Measurements from ENCODE around the gene CCDC85C. TPM values are rescaled to one million over a fixed set of nuclear protein-coding genes. Genes with fewer than 3 reads are reported as not detected.

Gene CCDC85C
- total and polyA plus RNA-seq, 10 of the 15 experiments (the other 5 are each of a cell fraction or from before 2014, with no cell fraction given), result 0.03 to 3.6 (median 1.1) TPM

DNA sequence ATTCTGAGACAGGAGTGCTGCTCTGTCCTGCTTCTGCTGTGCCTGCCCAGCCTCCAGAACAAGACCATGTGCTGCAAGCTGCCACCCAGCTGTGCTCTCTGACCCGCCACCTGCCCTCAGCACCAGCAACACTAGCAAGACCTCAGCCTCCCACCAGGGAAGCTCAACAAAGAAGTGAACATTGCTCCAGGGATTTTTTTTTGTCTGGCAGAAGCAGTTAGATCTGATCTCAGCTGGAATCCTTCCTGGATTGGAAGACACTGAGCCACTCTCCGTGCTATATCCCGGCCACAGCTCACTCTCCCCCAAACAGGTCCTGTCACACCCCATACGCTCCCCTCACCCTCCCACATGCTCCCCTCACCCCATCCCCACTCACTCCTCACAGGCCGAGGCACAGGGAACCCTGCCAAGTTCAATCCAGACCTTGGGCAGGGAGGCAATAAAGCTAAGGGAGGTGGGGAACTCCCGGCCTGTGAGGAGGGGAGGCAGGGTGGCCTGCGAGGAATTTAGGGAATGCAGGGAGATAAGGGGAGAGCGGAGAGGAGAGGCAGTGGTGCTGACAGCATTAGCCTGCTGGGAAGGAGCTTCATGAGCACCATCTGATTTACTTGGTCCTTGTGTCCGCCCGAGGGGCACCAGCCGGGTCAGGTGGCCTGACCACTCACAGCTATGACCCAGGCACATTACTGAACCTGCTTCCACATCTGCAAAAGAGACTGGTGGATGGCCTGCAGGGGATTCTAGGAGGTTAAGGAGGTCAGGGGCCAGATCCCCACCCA is 29.7 kb downstream of the CCDC85C start:
- WGBS (ENCODE audit: insufficient coverage, insufficient replicate concordance, low lambda C conversion rate, missing lambda C conversion rate), result 20% methylated on average over 11 of the region's 11 CpGs
- H2AFZ ChIP-seq (ENCODE audit: control insufficient read depth, low read depth, low read length), result no peak overlapping the region
- ChIA-PET SMC1A (ENCODE audit: uncharacterized antibody, unreplicated experiment) (interaction anchor here (1.3 kb wide), 1 partner anchor 48 kb away, joined by 4 read pairs; no protein-coding TSS in a partner anchor), RAD21 (ENCODE audit: unreplicated experiment) (no interaction called here), CTCF (interaction anchor here (0.9 to 1.2 kb wide), 2 partner anchors 54 to 202 kb away, joined by 3 to 4 read pairs; no protein-coding TSS in a partner anchor), POLR2A (interaction anchor here (1.7 kb wide), 1 partner anchor 29 kb away, joined by 3 read pairs; no protein-coding TSS in a partner anchor)
- in situ Hi-C loops (cut with MboI) (no loop called here), intact Hi-C loops (cut with micrococcal nuclease; ENCODE audit: unreplicated experiment) (no loop called here)
- H4K20me1 ChIP-seq (ENCODE audit: control insufficient read depth, insufficient read depth), result no peaks in the 10 kb centered on the region
- no TSS peak for BruUV-seq (replicated peaks)
- H3K36me3 ChIP-seq (ENCODE audit: control insufficient read depth in 2 of 2, insufficient read depth in 2 of 2, low read length in 1 of 2), result no peaks in the 10 kb centered on the region
- FAIRE-seq, result no peak
- H3K9me3 ChIP-seq (replicated peaks; ENCODE audit: control insufficient read depth, insufficient read depth, low read length), result no peaks in the 10 kb centered on the region
- ATAC-seq, result no peak
- no peak overlapping the region for H3K9ac ChIP-seq (ENCODE audit: control insufficient read depth, insufficient read depth, low read length)
- no peak overlapping the region for H3K4me3 ChIP-seq
- DNase-seq (ENCODE audit: low read depth, low spot score), result no peak
- no peaks in the 10 kb centered on the region for H3K27me3 ChIP-seq (replicated peaks in 1 of 2; ENCODE audit: control insufficient read depth in 2 of 2, insufficient read depth in 2 of 2, low read length in 1 of 2)
- no peak overlapping the region for H3K4me2 ChIP-seq (ENCODE audit: control insufficient read depth, insufficient read depth)
- peaks cover 7% of the 10 kb centered on the region for H3K4me1 ChIP-seq (ENCODE audit: control insufficient read depth, insufficient read depth, low read length)
- no peaks in the 10 kb centered on the region for H3K79me2 ChIP-seq (ENCODE audit: control insufficient read depth, insufficient read depth, low read length)
- no peak overlapping the region for H3K27ac ChIP-seq (ENCODE audit: control insufficient read depth, insufficient read depth)
- TF ChIP-seq LARP7 (IDR thresholded peaks at IDR 0.05), result no peak
- no peak for TF ChIP-seq PML (IDR thresholded peaks at IDR 0.05; ENCODE audit: low read length)
- TF ChIP-seq, protein P1, sequence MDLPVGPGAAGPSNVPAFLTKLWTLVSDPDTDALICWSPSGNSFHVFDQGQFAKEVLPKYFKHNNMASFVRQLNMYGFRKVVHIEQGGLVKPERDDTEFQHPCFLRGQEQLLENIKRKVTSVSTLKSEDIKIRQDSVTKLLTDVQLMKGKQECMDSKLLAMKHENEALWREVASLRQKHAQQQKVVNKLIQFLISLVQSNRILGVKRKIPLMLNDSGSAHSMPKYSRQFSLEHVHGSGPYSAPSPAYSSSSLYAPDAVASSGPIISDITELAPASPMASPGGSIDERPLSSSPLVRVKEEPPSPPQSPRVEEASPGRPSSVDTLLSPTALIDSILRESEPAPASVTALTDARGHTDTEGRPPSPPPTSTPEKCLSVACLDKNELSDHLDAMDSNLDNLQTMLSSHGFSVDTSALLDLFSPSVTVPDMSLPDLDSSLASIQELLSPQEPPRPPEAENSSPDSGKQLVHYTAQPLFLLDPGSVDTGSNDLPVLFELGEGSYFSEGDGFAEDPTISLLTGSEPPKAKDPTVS (IDR thresholded peaks at IDR 0.05; ENCODE audit: low read depth, low read length), result no peak

DNA sequence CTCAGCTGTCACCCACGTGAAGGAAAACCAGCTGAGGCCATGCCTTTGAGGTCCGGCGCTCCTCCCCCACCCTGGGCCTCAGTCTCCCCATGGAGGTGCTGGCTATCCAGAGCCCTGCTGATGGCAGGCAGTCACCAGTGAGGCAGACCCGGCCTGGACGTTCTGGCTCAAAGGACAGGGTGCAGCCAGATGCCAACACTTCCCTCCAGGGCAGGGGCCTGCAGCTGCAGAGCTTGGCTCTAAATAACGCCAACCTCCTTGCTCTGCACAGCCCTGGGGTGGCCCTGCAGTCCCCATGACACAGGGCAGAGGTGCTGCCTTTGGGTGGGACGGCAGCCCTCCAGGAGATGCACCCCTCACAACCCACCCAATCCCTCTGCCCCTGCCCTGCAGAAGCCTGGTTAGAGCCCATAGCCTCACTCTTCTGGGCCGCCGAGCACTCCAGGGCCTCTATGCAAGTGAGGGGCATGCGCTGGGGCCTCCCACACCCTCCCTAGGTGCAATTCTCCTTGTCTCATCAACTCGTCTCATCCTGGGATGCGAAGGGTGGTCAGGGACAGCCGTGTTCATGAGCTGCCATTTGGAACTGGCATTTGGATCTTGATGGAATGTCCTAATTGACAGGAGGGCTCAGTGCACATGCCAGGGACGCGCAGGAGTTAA is 30.4 kb downstream of the CCDC85C start:
- ChIA-PET SMC1A (ENCODE audit: uncharacterized antibody, unreplicated experiment) (interaction anchor here (1.3 kb wide), 1 partner anchor 49 kb away, joined by 4 read pairs; no protein-coding TSS in a partner anchor), CTCF (interaction anchor here (0.9 to 1.2 kb wide), 2 partner anchors 55 to 203 kb away, joined by 3 to 4 read pairs; no protein-coding TSS in a partner anchor), POLR2A (no interaction called here), RAD21 (ENCODE audit: unreplicated experiment) (no interaction called here)
- H3K9ac ChIP-seq (ENCODE audit: control insufficient read depth, insufficient read depth, low read length), result no peak overlapping the region
- H3K79me2 ChIP-seq (ENCODE audit: control insufficient read depth, insufficient read depth, low read length), result no peaks in the 10 kb centered on the region
- WGBS (ENCODE audit: insufficient coverage, insufficient replicate concordance, low lambda C conversion rate, missing lambda C conversion rate), result 27% methylated on average over 15 of the region's 15 CpGs
- no peaks in the 10 kb centered on the region for H4K20me1 ChIP-seq (ENCODE audit: control insufficient read depth, insufficient read depth)
- no peaks in the 10 kb centered on the region for H3K9me3 ChIP-seq (replicated peaks; ENCODE audit: control insufficient read depth, insufficient read depth, low read length)
- no TSS peak for BruUV-seq (replicated peaks)
- H3K27me3 ChIP-seq (replicated peaks in 1 of 2; ENCODE audit: control insufficient read depth in 2 of 2, insufficient read depth in 2 of 2, low read length in 1 of 2), result no peaks in the 10 kb centered on the region
- intact Hi-C loops (cut with micrococcal nuclease; ENCODE audit: unreplicated experiment) (no loop called here), in situ Hi-C loops (cut with MboI) (no loop called here)
- no peak overlapping the region for H2AFZ ChIP-seq (ENCODE audit: control insufficient read depth, low read depth, low read length)
- H3K4me2 ChIP-seq (ENCODE audit: control insufficient read depth, insufficient read depth), result no peak overlapping the region
- DNase-seq (ENCODE audit: low read depth, low spot score) (no peak), FAIRE-seq (no peak), ATAC-seq (no peak)
- peaks cover 14% of the 10 kb centered on the region for H3K4me1 ChIP-seq (ENCODE audit: control insufficient read depth, insufficient read depth, low read length)
- TF ChIP-seq, protein P2, sequence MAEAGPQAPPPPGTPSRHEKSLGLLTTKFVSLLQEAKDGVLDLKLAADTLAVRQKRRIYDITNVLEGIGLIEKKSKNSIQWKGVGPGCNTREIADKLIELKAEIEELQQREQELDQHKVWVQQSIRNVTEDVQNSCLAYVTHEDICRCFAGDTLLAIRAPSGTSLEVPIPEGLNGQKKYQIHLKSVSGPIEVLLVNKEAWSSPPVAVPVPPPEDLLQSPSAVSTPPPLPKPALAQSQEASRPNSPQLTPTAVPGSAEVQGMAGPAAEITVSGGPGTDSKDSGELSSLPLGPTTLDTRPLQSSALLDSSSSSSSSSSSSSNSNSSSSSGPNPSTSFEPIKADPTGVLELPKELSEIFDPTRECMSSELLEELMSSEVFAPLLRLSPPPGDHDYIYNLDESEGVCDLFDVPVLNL (IDR thresholded peaks at IDR 0.05; ENCODE audit: low read depth, low read length), result no peak
- TF ChIP-seq KLF5 (IDR thresholded peaks at IDR 0.05; ENCODE audit: partially characterized antibody), result no peak
- H3K27ac ChIP-seq (ENCODE audit: control insufficient read depth, insufficient read depth), result no peak overlapping the region
- H3K36me3 ChIP-seq (ENCODE audit: control insufficient read depth in 2 of 2, insufficient read depth in 2 of 2, low read length in 1 of 2), result no peaks in the 10 kb centered on the region
- no peak overlapping the region for H3K4me3 ChIP-seq

Measured in GM12878 (cell line).